GM19455 (cell line): ENCODE measurements around the gene GJB4.
A peak's percentile ranks its signal among the peaks of the same experiment; 100 is the strongest.
"Not testable (repeated sequence)": the region's sequence is repeated elsewhere in the genome, so short reads cannot be mapped to it uniquely, and the experiment has no call there.

Experiments
- ATAC-seq: cut with Tn5 transposase; IDR thresholded peaks from one replicate; pipeline ENCODE4 v1.9.1; 2021; ENCODE audit not compliant: unreplicated experiment

GJB4 gene

GRCh38 chr1:34759503-34760357, at the start of gene GJB4:
TSS of gene GJB4 (plus strand) at chr1:34759740. CDS start at chr1:34761255, 1,515 bp downstream.
- no peak for ATAC-seq

GRCh38 chr1:34710812-34711211, 48.7 kb upstream of the GJB4 start:
- no peak for ATAC-seq

- ATAC-seq = no peak
Observed at GRCh38 chr1:34711485-34711884, 48.1 kb upstream of the GJB4 start.

GRCh38 chr1:34712007-34712688, 47.4 kb upstream of the GJB4 start:
- no peak for ATAC-seq

- ATAC-seq = no peak
Observed at GRCh38 chr1:34713443-34713842, 46.1 kb upstream of the GJB4 start.

- no peak for ATAC-seq
Observed at GRCh38 chr1:34714386-34714785, 45.2 kb upstream of the GJB4 start.

GRCh38 chr1:34715139-34715538, 44.4 kb upstream of the GJB4 start:
- ATAC-seq = no peak

- ATAC-seq = no peak
Observed at GRCh38 chr1:34721241-34721640, 38.3 kb upstream of the GJB4 start.

- ATAC-seq = no peak
Observed at GRCh38 chr1:34721646-34722355, 37.7 kb upstream of the GJB4 start.

- no peak for ATAC-seq
Observed at GRCh38 chr1:34726861-34727260, 32.7 kb upstream of the GJB4 start.

- ATAC-seq = no peak
Observed at GRCh38 chr1:34730485-34730884, 29.1 kb upstream of the GJB4 start.

- ATAC-seq = not testable (repeated sequence)
Observed at GRCh38 chr1:34732831-34733230, 26.7 kb upstream of the GJB4 start.

- no peak for ATAC-seq
Observed at GRCh38 chr1:34736692-34737091, 22.8 kb upstream of the GJB4 start.

- ATAC-seq = not testable (repeated sequence)
Observed at GRCh38 chr1:34737236-34737635, 22.3 kb upstream of the GJB4 start.

GRCh38 chr1:34739613-34740012, 19.9 kb upstream of the GJB4 start:
- no peak for ATAC-seq

GRCh38 chr1:34740161-34740868, 19.2 kb upstream of the GJB4 start:
- no peak for ATAC-seq

- ATAC-seq = peak; percentile 87
Observed at GRCh38 chr1:34742667-34743270, 16.8 kb upstream of the GJB4 start.

- no peak for ATAC-seq
Observed at GRCh38 chr1:34743775-34744174, 15.8 kb upstream of the GJB4 start.

- no peak for ATAC-seq
Observed at GRCh38 chr1:34744851-34745250, 14.7 kb upstream of the GJB4 start.

GRCh38 chr1:34745666-34746065, 13.9 kb upstream of the GJB4 start:
- no peak for ATAC-seq

- ATAC-seq = no peak
Observed at GRCh38 chr1:34746101-34746500, 13.4 kb upstream of the GJB4 start.
